Stimulated activated CD8-positive, alpha-beta memory T cell treated with anti-CD3 and anti-CD28 coated beads, Interleukin-2, amount 100 ng/mL, for 48 hours (primary cell): Measurements from ENCODE around the gene TNFAIP3.
"Not testable (repeated sequence)": the region's sequence is repeated elsewhere in the genome, so short reads cannot be mapped to it uniquely, and the experiment has no call there.

Source experiments
- DNase-seq, 2 donors: peaks; one replicate each; pipeline ENCODE4 v3.0.0-alpha.2; 2020; ENCODE audit warnings: low read depth in 2 of 2

Gene TNFAIP3

GRCh38 chr6:137866914-137867684 lies at the start of gene TNFAIP3:
Gene TNFAIP3, plus strand, starts transcription at chr6:137867259. Its CDS starts 3,969 bp downstream, at chr6:137871228.
- DNase-seq: peak; percentile 93

- no peak for DNase-seq
Observed at GRCh38 chr6:137818440-137818839, 48.6 kb upstream of the TNFAIP3 start.

- DNase-seq: no peak
Observed at GRCh38 chr6:137819740-137820139, 47.3 kb upstream of the TNFAIP3 start.

GRCh38 chr6:137820425-137820824 lies 46.6 kb upstream of the TNFAIP3 start:
- DNase-seq: no peak

GRCh38 chr6:137820952-137821351 lies 46.1 kb upstream of the TNFAIP3 start:
- DNase-seq: no peak

- no peak for DNase-seq
Observed at GRCh38 chr6:137821491-137821890, 45.6 kb upstream of the TNFAIP3 start.

DNA sequence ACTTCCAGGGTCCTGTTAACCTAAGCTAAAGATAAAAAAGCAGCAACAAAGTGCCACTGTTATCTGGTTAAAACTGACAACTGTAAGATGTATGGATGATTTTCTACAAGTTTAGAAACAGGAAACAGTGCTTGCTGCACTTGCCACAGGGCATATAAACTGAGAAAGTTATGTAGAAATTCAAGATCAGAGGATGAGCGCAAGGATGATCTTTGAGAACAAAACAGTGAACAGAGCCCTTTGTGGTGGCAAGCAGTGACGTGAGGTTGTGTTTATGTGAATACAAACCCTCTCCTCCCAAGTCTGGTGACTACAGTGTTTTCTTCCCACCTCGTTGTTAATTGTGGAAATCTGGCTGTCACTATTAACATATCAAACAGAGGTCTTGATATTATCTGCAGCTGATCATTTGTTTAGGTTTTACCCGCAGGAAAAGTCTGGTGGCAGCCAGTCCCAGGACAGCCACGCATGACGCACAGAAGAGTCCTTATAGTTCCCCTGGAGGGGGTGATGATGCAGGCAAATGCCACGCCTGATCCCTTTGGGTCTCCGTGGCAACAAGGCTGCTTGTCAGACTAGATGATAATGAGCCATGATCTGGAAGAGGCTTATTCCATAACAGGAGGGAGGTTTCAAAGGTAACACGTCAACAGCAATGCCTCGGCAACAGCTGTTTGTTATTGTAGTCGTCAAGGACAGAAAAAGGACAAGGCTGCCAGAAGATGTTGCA lies 43.1 kb upstream of the TNFAIP3 start:
- peak; percentile 28 to 43 for DNase-seq

- no peak for DNase-seq
Observed at GRCh38 chr6:137824556-137824879, 42.5 kb upstream of the TNFAIP3 start.

DNA sequence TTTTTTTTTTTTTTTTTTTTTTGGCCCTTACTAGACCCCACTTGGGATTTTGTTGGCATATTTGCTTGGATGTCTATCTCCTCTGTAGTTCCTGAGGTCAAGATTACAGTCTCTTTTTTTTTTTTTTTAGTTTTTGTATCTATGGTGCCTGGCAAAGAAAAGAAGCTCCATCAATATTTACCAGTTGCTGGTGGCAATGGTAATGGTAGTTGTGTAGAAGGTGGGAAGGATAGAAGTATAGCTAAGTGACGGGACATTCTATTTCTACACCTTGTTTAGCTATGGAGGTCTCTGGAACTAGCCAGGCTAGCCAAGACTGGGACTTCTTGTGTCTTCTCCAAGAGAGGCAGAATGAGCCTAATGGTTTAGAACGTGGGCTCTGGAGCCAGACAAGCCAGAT lies 42.2 kb upstream of the TNFAIP3 start:
- DNase-seq: no peak

- DNase-seq: no peak
Observed at GRCh38 chr6:137827411-137827940, 39.6 kb upstream of the TNFAIP3 start.

DNA sequence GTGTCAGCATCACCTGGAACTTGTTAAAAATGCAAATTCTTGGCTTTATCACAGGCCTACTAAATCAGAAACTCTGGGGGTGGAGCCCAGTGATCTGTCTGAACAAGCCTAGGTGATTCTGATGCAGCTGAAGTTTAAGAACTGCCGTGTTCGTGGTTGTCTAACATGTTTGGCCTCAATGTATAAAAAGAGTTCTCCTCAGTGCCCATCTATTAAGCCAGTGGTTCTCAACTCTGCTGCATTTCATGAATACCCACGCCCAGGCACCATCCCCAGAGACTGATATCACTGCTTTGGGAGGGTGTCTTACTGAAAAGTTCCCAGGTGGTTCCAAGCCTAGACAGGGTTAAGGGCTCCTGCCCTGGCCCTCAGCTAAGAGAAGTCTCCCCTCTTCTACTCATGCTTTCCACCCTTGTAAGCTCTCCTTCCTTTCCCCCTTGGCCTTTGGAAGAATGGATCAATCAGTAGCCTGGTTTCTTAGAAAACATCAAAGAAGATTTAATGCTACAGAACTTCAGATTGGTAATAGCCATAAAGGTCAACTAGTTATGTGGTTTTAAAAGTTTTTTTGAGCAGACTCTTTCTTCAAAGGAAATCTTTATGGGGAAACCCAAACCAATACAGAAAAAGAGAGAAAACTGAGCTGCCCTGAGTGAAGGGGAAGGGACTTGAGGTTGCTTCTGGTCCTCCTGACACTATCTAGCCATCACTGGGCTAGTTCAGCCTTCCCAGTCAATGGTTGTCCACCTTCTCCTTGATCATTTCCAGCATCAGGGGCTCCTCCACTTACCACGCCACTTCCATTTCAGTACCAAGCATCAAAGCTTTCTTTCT lies 38.9 kb upstream of the TNFAIP3 start:
- peak in 1 of 2 donors; percentile 28 for DNase-seq

- DNase-seq: no peak
Observed at GRCh38 chr6:137829641-137830083, 37.4 kb upstream of the TNFAIP3 start.

GRCh38 chr6:137830511-137830911 lies 36.5 kb upstream of the TNFAIP3 start:
- DNase-seq: no peak

DNA sequence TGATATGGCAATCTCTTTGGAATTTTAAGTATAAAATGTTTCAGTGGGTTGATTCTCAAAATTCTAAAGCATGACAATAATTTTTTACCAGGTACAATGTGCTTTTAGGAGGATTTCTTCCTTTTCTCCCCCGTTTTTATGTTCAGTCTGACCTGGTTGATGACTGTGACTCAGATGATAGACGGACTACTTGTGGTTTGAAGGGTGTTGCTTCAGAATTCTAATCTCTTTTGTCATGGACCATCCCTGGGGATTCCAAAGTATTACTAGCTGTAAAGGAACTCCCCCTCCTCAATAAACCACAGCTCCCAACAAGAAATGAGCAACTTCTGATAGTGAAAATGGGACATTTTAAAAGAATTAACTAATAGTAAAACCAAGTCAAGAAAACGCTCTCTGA lies 34.9 kb upstream of the TNFAIP3 start:
- no peak for DNase-seq

- no peak for DNase-seq
Observed at GRCh38 chr6:137834508-137834907, 32.6 kb upstream of the TNFAIP3 start.

- no peak for DNase-seq
Observed at GRCh38 chr6:137836788-137837187, 30.3 kb upstream of the TNFAIP3 start.

- DNase-seq: not testable (repeated sequence)
Observed at GRCh38 chr6:137838090-137838489, 29.0 kb upstream of the TNFAIP3 start.

GRCh38 chr6:137838597-137838996 lies 28.5 kb upstream of the TNFAIP3 start:
- not testable (repeated sequence) for DNase-seq

- no peak for DNase-seq
Observed at GRCh38 chr6:137839076-137839475, 28.0 kb upstream of the TNFAIP3 start.

DNA sequence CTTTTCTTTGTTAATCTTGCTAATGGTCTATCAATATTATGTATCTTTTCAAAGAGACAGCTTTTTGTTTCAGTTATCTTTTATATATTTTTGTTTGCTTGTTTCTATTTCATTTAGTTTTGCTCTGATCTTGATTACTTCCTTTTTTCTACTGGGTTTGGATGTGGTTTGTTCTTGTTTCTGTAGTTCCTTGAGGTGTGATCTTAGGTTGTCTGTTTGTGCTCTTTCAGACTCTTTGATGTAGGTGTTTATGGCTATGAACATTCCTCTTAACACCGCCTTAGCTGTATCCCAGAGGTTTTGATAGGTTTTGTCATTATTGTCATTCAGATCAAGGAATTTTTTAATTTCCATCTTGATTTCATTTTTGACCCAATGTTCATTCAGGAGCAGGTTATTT lies 26.8 kb upstream of the TNFAIP3 start:
- DNase-seq: no peak

- DNase-seq: no peak
Observed at GRCh38 chr6:137843211-137843610, 23.8 kb upstream of the TNFAIP3 start.

DNA sequence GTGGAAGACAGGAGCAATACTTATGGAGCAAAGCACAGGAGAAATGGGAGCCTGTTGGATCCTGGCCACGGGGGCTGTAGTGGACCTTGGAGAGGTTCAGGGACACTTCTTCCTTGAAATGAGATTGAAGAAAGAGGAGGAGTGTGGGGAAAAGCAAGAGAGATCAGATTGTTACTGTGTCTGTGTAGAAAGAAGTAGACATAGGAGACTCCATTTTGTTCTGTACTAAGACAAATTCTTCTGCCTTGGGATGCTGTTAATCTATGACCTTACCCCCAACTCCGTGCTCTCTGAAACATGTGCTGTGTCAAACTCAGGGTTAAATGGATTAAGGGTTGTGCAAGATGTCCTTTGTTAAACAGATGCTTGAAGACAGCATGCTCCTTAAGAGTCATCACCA lies 22.7 kb upstream of the TNFAIP3 start:
- not testable (repeated sequence) for DNase-seq
